Right lung (tissue), 5 donors: ENCODE data around the gene TXN. TPM values are rescaled to one million over a fixed set of nuclear protein-coding genes. Genes with fewer than 3 reads are reported as not detected.
A peak's percentile ranks its signal among the peaks of the same experiment; 100 is the strongest.
"Not testable (repeated sequence)": the region's sequence is repeated elsewhere in the genome, so short reads cannot be mapped to it uniquely, and the experiment has no call there.

Experiments
- DNase-seq, 2 donors: peaks; one replicate each; pipeline ENCODE4 v3.0.0-alpha.2; 2013
- polyA plus RNA-seq, 5 donors: library from polyadenylated mRNA; unstranded; fragments of 120-200 nt; gene quantifications; one replicate each; pipeline versions ENCODE4 v1.2.1 to v1.2.3, GENCODE V29; 2013; ENCODE audit warnings: inconsistent platforms in 1 of 5, low replicate concordance in 1 of 5; ENCODE audit not compliant: insufficient read length in 5 of 5, insufficient read depth in 1 of 5

Gene TXN
- polyA plus RNA-seq, 5 donors = 140 to 182 (median 164) TPM

DNA sequence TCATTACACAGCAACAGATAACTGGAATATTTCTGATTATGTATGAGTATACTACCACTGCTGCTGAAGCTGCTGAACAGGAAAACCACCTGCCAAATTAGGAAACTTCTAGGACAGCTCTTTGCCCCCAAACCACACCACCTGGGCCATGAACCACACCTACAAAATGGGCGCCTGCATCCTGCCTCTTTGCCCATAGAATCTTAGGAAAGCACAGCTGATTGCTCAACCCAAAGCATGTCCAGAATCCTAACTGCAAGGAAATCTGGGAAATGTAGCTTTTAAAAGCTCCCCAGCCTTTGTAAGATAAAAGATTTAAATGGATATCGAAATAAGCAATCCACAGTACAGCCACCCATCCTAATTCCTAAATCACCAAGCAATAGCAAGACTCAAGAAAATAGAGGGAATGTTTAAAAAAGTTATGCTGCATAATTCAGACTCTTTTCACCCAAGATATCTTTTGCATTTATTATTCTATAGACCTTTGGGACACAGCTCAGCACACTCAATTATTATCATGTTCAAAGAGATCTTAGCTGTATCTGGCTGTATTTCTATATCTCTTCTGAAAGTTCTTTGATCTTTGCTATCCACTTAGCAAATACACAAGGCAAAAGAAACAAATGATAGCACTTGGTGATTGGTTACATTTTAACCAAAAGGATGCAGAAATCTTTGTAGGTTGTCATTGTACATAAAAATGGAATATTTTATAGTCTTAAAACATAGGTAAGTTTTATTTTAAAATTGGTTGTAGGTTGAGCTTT, 41.5 kb downstream of the TXN start:
- no peak for DNase-seq

DNA sequence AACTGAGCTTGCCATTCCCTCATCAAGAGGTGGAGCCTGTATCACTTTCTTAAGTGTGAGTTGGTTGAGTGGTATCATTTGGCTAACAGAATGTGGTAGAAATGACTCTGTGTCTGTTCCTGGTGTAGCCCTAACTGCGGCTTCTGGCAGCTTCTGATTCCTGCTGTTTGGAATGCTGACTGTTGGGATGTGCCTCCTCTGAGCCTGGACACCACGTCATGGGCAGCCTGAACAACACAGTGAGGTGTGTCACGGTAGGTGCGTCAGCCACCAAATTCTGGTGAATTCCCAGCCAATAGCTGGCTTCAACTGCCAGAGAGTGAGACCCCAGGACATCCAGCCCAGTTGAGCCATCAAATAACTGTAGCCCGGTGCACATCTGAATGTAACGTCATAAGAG, 42.2 kb downstream of the TXN start:
- DNase-seq = no peak

GRCh38 chr9:110213413-110214044, 42.8 kb downstream of the TXN start:
- no peak for DNase-seq

DNA sequence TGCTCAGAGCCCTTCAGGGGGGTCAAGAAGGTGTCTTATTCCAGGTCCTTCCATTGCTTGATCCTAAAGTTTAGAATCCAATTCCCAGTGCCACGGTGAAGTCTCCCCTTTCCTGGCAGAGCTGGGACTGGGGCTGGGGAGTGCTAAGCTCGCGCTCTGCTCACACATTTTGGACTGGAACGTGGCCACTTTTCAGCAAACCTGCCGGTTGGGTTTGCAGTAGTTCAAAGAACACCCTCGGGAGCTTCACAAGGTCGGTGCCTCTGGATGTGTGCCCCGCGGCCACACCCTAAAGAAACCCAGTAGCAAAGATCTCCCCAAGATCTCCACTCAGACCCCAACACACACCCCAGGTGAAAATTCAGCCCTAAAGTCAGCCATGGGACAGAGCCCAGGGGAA, 48.3 kb downstream of the TXN start, which contains the start of gene C9orf152:
Gene C9orf152, minus strand, starts transcription at position 129 of the 400 bp plus-strand sequence. CDS start 580 bp downstream, outside the sequence.
- DNase-seq = no peak

- DNase-seq = peak; percentile 55 to 72
Observed at GRCh38 chr9:110207071-110207641, 49.2 kb downstream of the TXN start.

DNA sequence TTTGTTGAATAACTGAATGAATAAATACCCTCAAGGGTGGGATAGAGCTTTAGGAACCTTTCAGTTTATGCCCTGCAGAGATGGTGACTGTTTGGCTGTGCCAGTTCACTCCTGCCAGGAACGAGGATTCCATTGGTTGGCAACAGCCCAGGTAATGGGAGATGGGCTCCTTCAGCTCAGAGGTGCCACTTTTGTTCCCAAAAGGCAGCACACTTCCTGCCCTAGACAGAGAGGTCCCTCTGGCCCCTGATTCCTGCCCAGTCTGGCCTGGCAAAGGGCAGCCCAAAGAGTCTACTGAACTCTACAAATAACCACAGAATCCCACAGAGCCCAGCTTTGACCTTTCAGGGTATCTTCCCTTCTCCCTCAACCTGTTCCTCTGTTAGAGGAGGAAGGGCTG, 49.9 kb downstream of the TXN start:
- no peak for DNase-seq

DNA sequence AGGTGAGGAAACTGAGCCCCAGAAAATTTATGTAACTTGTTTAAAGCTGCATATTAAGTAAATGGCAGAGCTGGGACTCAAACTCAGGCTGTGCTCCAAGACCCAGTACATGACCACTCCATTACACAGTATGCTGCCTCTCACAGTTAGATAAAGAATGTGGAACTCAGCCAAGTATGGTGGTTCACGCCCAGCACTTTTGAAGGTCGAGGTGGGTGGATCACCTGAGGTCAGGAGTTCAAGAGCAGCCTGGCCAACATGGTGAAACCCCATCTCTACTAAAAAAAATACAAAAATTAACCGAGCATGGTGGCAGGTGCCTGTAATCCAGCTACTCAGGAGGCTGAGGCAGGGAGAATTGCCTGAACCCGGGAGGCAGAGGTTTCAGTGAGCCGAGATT, 50.7 kb downstream of the TXN start:
- DNase-seq = not testable (repeated sequence)

DNA sequence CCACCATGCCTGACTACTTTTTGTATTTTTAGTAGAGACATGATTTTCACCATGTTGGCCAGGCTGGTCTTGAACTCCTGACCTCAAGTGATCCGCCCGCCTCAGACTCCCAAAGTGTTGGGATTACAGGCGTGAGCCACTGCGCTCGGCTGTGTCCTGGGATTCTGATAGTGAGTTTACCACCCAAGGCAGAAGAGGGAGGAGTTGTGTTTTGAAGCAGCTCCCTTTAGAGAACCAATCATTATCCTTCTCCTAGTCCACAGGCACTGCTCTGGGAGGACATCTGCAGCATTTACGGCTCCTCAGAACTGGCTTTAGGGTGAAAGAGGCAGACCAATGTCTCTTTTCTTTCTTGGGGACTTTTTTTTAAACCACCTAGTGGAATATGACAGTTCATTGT, 54.1 kb downstream of the TXN start:
- DNase-seq = no peak

- no peak for DNase-seq
Observed at GRCh38 chr9:110199643-110200042, 56.7 kb downstream of the TXN start.

DNA sequence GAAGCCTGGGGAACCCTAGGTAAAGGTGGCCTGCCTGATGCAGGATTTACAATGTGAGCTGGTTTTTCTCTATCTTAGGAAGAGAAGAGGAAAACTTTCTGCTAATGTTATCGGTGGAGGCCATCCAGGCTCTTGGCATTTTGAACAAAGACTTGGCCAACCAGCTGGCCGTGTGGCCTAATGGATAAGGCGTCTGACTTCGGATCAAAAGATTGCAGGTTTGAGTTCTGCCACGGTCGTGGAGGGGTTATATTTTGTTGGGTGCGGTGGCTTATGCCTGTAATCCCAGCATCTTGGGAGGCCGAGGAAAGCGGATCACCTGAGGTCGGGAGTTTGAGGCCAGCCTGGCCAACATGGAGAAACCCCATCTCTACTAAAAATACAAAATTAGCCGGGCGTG, 58.0 kb downstream of the TXN start:
- no peak for DNase-seq

DNA sequence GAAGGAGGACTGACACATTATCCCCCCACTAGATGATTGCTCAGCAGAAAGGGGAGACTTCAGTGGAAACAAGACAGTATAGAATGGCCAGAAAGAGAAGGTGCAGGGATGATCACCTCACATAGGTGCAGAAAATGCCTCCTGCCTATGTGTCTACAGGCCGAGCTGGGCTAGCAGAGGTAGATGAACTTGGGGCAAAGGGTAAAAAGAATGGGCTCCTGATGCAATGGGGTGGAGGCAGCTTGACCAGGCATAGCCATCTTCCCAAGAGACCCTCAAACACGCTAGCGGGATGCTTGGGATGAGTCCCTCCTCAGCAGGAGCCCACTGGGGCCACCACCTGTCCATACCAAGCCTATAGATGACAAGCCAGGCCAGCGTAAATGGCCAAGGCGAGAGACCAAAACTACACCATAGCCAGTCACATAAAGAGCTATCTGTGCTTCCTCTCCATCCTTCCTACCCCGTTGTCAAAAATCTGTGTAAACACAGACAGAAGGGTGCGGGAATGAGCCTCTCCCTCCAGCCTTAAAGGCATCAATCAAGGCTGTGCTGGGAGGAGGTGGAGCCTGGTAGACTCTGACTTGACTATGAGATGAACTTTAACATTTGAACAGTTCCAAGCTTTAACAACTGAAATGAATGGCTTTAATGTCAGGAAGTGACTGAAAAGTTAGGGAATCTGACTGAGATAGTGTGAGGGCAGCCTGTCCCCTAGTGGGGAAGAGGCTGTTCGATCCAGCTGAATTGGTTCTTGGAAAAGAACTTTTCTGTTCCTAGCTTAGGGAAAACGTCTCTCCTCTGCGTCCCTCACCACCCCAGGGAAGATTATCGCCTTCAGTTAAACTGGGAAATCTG, 58.7 kb downstream of the TXN start:
- DNase-seq = no peak

DNA sequence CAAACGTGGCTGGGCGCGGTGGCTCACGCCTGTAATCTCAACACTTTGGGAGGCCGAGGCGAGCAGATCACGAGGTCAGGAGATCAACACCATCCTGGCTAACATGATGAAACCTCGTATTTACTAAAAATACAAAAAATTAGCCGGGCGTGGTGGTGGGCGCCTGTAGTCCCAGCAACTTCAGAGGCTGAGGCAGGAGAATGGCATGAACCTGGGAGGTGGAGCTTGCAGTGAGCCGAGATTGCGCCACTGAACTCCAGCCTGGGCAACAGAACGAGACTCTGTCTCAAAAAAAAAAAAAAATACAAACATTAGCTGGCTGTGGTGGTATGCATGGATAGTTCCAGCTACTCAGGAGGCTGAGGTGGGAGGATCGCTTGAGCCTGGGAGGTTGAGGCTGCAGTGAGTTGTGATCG, 60.2 kb downstream of the TXN start:
- not testable (repeated sequence) for DNase-seq

Other genes with a start within 250 kb of the TXN start
- gene C9orf152, start 48.3 kb downstream of the TXN start, polyA plus RNA-seq = 10 to 100 TPM in 2 of 5 donors, 1 to 10 TPM in 3; 6.9 to 13.6 (median 9.5) TPM
- not detected for gene TXNDC8, start 81.4 kb upstream of the TXN start, polyA plus RNA-seq